RWPE1 (cell line): ENCODE results near the gene C2orf76.

Experiments
- CTCF ChIA-PET: fragments of 350-600 bp; sonication (Branson Sonifier 250); formaldehyde crosslinking; extraction: SDS; loops from one replicate; lab custom pipeline; 2021; lab: Yijun Ruan, JAX
- POLR2A ChIA-PET: fragments of 400-600 bp; formaldehyde crosslinking; extraction: SDS; loops from one replicate; lab custom pipeline; 2020; ENCODE audit warnings: antibody characterized with exemption; ENCODE audit not compliant: low non-redundant PET; lab: Yijun Ruan, JAX
- DNase-seq: peaks from one replicate; pipeline ENCODE4 v3.0.0; 2012; ENCODE audit warnings: low spot score
- H3K27ac ChIP-seq: fragments of 450-650 bp; 2 replicates; pipeline ENCODE4 v1.5.1; 2017
- TF ChIP-seq, protein P1 (sequence below): fragments of 450-650 bp; conservative IDR thresholded peaks from 2 replicates; pipeline ENCODE4 v1.5.1; 2017; ENCODE audit warnings: low read depth, mild to moderate bottlenecking

C2orf76 gene

DNA sequence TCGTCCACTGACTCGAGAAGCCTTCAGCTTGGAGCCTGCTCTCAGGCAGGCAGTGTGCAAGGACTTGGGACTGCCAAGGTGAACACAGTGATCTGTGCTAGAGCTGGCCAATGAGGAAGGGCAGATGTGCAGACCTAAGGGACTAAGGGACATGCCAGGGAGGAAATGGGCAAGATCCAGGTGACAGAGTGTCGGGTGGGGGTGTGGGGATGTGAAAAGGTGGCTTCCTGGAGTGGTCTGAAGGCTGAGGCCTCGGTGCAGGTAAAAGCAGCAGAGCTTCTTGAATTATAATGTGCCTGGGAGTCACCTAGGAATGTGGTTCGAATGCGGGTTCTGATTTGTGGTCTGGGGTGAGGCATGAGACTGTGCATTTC lies 101.0 kb downstream of the C2orf76 start:
- DNase-seq: no peak
- TF ChIP-seq, protein P1, sequence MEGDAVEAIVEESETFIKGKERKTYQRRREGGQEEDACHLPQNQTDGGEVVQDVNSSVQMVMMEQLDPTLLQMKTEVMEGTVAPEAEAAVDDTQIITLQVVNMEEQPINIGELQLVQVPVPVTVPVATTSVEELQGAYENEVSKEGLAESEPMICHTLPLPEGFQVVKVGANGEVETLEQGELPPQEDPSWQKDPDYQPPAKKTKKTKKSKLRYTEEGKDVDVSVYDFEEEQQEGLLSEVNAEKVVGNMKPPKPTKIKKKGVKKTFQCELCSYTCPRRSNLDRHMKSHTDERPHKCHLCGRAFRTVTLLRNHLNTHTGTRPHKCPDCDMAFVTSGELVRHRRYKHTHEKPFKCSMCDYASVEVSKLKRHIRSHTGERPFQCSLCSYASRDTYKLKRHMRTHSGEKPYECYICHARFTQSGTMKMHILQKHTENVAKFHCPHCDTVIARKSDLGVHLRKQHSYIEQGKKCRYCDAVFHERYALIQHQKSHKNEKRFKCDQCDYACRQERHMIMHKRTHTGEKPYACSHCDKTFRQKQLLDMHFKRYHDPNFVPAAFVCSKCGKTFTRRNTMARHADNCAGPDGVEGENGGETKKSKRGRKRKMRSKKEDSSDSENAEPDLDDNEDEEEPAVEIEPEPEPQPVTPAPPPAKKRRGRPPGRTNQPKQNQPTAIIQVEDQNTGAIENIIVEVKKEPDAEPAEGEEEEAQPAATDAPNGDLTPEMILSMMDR: no peak
- H3K27ac ChIP-seq: no peak overlapping the region
- CTCF ChIA-PET: interaction anchor here (0.6 to 0.9 kb wide), 3 partner anchors 235 to 384 kb away, joined by 3 read pairs; no protein-coding TSS in a partner anchor
- POLR2A ChIA-PET: no interaction called here

- ChIA-PET POLR2A (interaction anchor here (0.6 kb wide), 1 partner anchor 9 kb away, joined by 3 read pairs; no protein-coding TSS in a partner anchor), CTCF (interaction anchor here (0.6 to 1.1 kb wide), 10 partner anchors 8 to 1777 kb away, joined by 3 to 4 read pairs (median 3); partner anchors contain the start of gene STEAP3)
- TF ChIP-seq, protein P1: peak; percentile 85
- DNase-seq: peak; percentile 61
- no peak overlapping the region for H3K27ac ChIP-seq
These were observed 101.6 kb downstream of the C2orf76 start for GRCh38 chr2:119264781-119265692.

GRCh38 chr2:119263656-119264055 lies 103.0 kb downstream of the C2orf76 start:
- H3K27ac ChIP-seq: no peak overlapping the region
- CTCF ChIA-PET: interaction anchor here (0.6 kb wide), 1 partner anchor 89 kb away, joined by 3 read pairs; no protein-coding TSS in a partner anchor
- POLR2A ChIA-PET: no interaction called here
- TF ChIP-seq, protein P1: no peak
- no peak for DNase-seq

- ChIA-PET POLR2A (no interaction called here), CTCF (no interaction called here)
- TF ChIP-seq, protein P1: no peak
- DNase-seq: no peak
- H3K27ac ChIP-seq: no peak overlapping the region
These were observed 103.6 kb downstream of the C2orf76 start for GRCh38 chr2:119263025-119263424.

DNA sequence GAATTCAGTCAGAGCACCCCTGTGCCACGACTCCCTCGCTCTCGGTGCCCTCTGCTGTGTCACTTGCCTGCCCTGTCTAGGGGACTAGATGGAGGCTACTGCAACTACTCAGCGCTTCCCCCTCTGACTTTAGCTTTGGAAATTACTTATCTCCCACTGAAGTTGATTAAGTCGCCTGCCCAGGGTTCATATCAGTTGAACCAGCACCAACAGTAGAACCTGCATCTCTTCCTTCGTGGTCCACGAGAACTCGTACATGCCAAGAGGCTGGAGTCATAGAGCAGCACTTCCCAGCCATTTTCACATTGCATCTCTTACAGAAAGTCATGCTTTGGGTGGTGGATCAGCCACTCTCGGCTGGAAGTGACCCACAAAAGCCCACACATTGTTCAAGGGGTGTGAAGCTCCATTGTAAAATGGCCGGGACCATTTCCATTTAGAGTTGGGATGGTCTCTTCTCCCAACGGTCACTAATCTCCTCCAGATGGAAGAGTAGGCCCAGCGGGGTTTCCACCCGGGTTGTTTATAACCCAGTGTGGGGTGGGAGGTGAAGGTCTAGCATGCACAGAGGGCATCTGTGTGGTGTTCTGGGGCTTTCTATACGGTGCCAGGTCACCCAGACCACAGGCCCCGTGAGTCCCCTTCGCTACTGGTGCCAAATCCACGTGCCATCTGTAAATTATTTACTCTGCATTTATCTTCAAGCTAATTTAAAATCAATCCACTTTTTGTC lies 105.0 kb downstream of the C2orf76 start:
- TF ChIP-seq, protein P1: no peak
- no peak for DNase-seq
- CTCF ChIA-PET: no interaction called here

More for the DNA sequence above, 105.0 kb downstream of the C2orf76 start:
- POLR2A ChIA-PET: no interaction called here
- H3K27ac ChIP-seq: no peak overlapping the region
